Activated T-cell treated with anti-CD3 and anti-CD28 coated beads for 1 hour (primary cell): ENCODE results near the gene PEX5L.

Experiments used
- DNase-seq: peaks from one replicate; pipeline ENCODE4 v3.0.0-alpha.2; 2020; ENCODE audit warnings: low read depth

The PEX5L gene

GRCh38 chr3:179772297-179772696 lies 264.4 kb downstream of the PEX5L start:
- no peak for DNase-seq

GRCh38 chr3:179771797-179772196 lies 264.9 kb downstream of the PEX5L start:
- DNase-seq: no peak

GRCh38 chr3:179769411-179770247 lies 267.1 kb downstream of the PEX5L start:
- DNase-seq: no peak

GRCh38 chr3:179768080-179768479 lies 268.7 kb downstream of the PEX5L start:
- no peak for DNase-seq

DNA sequence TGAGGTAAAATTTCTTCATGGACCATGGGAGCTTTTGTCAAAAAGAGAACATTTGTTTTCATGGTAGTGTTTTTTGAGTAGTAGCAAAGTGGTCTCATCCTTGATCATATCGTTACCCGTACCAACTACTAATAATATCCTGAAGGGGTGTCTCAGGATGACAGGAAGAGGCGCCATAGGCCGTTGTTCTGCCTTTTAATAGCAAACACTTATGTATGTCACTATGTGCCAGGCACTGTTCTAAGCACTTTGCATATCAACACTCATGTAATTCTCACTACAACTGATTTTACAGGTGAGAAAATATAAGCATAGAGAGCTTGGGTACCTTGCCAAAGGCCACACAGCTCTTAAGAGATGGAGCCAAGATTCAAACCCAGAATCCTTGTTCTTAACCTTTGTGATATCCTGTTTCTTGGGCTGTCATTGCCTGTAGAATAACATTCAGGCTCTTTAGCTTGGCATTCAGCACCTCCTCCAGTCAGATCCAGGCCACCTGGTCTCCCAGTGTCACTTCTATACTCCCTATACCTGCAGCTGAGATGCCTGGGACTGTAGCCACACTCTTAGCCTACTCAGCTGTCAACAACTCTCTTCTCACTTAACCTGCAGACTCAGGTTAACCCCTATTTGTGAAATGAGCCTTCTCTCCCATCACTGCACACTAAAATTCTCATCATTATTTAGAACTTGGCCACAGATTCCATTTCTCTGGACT lies 270.2 kb downstream of the PEX5L start:
- DNase-seq: no peak

DNA sequence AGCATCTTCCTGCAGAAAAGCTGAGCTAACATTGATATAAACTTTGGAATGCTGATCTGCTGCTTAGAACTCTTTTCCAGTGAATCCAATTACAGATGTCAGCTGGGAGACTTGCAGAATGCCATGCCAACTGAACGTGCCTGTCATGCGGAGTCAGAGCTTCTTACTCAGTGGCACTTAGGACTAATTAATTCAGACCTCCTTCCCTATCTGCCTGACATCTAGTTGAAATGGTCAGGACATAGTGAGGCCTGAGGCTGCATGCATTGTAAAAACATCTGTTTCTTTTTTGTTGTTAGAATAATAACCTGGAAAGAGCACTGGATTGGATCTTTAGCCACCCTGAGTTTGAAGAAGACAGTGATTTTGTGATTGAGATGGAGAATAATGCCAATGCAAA lies 271.3 kb downstream of the PEX5L start:
- DNase-seq: no peak

DNA sequence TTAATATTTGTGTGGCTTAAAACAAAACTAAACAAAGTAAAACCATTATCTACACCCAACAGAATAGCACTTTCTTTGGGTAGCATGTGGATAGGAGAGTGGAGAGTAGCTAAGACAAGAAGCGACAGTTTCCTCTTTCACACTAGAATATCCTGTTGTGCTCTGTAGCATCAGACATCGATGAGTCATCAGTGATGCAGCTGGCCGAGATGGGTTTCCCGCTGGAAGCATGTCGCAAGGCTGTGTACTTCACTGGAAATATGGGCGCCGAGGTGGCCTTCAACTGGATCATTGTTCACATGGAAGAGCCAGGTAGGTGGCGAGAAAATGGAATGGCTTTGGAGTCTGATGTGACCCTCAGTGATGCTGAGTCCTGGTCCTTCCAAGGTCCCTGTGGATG lies 275.8 kb downstream of the PEX5L start:
- no peak for DNase-seq

DNA sequence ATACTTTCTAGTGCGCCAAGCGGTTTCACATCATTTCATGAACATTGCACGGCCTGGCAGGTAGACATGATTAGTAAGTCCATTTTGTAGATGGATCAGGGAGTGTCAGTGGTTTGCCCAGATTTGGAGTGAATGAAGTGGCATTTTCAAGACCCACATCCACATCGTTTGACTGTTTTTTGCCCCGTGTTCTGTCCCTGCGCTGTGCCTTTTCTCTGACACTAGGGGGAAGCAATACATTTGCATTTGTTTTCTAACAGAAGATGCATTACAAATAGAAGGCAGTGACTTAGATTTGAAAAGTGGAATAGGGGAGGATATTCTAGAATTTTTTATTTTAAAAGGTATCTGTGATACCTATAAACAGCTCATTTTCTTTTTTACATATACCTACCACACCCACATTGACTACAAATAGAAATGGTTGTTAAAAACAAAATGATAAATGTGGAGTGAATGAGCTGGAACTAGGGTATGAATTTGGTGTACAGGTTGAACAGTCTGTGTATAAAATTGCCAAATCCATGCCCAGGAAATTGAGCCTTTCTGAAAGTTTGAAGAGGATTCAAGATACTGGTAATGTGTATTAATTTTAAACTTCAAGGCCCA lies 285.9 kb downstream of the PEX5L start:
- no peak for DNase-seq

DNA sequence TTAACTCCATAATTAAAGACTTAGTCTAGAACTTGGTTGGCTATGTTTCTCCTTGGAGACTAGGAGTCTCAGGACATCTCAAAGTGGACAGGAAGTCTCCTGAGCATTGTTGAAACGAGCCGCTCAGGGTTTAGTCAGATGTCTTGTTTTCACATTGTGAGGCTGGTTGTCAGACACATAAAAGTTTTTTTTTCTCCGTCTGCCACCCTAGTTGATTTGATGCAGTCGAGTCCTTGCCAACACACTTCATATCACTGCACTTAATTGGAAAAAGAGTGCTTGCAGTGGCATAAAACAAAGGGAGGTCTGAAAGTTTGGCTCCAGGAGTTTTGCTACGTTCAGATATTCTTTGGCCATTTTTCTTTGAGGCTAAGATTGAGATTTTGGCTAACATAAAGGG lies 291.0 kb downstream of the PEX5L start:
- DNase-seq: no peak

GRCh38 chr3:179745079-179745478 lies 291.7 kb downstream of the PEX5L start:
- DNase-seq: no peak
